Hippocampal formation (tissue), 2 donors: ENCODE measurements around the gene FRMD5.
A peak's percentile ranks its signal among the peaks of the same experiment; 100 is the strongest.
"Not testable (repeated sequence)": the region's sequence is repeated elsewhere in the genome, so short reads cannot be mapped to it uniquely, and the experiment has no call there.

Source experiments
- DNase-seq, 2 donors: peaks; one replicate each; lab custom pipeline; 2025; lab: John Stamatoyannopoulos, UW

The FRMD5 gene

GRCh38 chr15:43893956-43894355, 301.1 kb downstream of the FRMD5 start:
- DNase-seq = no peak

- no peak for DNase-seq
These were observed 306.0 kb downstream of the FRMD5 start for GRCh38 chr15:43889042-43889441.

GRCh38 chr15:43887901-43888300, 307.2 kb downstream of the FRMD5 start:
- no peak for DNase-seq

DNA sequence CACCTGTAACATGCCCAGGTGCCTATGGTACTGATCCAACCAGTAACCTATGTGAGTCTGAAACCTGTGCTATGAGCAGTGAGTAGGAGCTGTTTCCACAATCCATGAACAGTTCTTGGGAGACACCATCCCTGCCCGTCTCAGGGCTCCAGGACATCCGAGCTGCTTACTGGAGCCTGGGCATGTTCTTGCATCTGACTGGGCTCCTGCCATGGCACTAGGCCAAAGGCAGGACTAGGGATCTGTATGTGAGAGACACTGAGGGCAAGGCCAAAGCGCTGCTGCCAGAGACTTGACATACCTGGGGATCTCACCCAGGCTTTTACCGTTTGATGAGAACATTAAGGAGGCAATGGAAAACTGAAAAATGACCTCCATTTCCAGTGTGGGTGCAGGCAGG, 308.5 kb downstream of the FRMD5 start:
- no peak for DNase-seq

- no peak for DNase-seq
These were observed 311.5 kb downstream of the FRMD5 start for GRCh38 chr15:43883571-43883970.

DNA sequence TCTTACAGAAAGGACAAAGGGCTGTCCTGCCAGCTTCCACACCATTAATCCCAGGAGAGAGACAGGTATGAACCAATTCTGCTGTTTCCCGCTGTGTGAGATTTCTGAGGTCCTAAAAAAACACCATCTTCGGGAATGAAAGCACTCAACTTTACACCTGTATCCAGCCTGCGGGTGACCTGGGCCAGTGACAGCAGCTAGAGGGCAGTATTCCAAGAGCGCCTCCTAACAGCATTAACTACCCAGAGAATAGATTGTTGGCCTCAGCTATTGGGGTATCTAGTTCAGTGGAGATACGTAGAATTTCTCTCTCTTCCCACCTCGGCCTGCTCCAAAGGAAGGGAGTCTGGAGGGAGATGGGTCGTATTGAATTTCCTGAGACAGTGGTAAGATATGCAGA, 313.1 kb downstream of the FRMD5 start:
- DNase-seq = no peak

- DNase-seq = no peak
These were observed 313.8 kb downstream of the FRMD5 start for GRCh38 chr15:43881245-43881644.

GRCh38 chr15:43880406-43881194, 314.5 kb downstream of the FRMD5 start:
- DNase-seq = no peak

DNA sequence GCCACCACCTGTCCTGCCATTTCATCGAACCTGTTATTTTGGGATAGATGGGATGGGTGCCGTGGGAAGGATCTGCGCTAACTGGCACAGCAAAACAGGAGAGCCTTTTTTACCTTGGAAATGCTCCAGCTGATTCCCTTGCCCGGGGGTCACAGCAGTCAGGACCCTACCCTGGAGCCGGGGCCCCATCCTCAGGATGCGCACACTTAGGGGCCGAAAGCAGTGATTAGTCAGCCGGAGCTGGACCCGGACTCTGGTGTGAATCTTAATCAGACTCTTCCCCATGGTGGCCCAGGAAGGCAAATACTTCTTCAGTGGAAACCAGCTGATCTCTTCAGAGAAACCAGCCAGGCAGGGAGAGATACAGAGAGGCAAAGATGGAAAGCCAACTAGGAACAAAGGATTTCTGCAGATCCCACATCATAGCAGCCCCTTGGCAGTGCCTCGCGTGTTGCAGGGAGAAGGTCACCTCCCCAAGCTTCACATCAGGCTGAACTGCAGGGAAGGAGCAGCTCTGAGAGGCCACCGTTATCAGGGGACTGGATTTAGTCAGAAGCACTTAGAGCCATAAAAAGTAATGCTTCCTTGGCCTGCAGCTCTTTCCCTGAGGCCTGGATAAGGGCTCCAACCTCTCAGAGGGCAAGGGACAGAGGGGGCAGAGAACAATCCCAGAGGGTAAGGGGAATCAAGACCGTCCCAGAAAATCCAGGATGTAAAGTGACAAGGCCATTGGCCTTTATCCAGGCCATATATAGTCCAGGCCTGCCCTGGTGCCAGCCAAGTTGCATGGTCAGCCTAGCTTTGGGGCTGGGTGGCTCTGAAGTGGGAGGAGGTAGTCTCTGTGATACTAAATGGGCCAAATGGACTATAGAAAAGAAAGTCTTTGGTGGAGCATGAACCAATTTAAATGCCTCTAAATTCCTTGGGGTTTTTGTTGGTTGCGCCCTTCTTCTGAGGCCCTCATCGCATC, 315.4 kb downstream of the FRMD5 start:
- no peak for DNase-seq

DNA sequence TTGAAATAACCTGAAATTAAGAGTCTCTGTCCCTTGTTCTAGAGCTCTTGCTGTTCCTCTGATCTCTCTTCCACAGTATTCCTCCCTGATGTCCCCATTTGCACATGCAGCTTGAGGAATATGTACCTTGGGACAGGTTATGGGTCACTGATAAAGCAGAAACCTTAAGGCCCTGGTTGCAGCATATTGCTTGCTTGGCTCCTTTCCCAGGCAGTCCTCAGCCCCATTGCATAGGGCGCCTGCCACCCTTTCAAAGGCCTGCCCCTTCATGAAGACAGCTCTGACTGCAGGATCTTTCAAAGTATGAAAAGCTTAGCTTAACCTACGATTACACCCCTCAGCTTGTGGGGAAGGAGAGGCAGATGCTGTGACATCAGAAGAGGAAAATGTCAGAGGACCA, 316.6 kb downstream of the FRMD5 start:
- no peak for DNase-seq

DNA sequence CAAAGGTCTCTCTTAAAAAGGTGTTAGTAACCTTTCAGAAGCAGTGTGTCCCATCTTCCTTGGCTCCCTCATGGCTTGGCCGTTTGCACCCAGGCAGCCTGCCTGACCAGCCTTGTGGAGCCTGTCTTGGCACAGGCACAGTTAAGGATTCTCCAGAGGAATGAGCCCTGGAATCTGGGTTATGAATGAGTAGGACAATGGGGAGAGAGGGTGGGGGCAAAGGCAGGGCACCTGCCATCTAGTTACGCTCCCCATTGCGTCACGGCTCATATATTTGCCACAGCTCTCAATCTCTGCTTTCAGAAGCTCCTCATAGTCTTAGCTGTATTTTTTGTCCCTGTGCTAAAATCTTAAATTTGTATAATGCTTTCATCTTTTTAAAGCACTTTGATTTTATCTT, 317.7 kb downstream of the FRMD5 start:
- DNase-seq = no peak

GRCh38 chr15:43876872-43877271, 318.2 kb downstream of the FRMD5 start:
- no peak for DNase-seq

DNA sequence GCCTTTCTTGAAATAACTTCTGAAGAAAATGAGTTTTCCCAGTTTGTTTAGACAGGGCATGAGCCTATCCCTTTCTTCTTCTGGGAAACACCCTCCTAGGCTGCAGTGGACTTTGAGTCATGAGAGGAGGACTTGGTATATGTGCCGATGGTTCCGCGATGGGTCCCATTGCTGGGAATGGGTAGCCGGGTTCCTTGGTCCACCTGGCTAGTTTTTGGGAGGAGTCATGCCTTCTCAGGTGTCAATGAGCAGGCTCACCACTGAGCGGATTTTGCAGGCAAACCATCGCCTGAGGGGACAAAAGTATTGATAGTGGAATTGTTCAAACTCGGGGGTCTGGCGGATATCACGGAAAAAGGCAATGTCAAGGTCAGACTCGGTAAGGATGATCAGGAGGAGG, 321.4 kb downstream of the FRMD5 start:
- no peak for DNase-seq

- peak; percentile 54 to 86 for DNase-seq
These were observed 322.6 kb downstream of the FRMD5 start for GRCh38 chr15:43872416-43873020.

DNA sequence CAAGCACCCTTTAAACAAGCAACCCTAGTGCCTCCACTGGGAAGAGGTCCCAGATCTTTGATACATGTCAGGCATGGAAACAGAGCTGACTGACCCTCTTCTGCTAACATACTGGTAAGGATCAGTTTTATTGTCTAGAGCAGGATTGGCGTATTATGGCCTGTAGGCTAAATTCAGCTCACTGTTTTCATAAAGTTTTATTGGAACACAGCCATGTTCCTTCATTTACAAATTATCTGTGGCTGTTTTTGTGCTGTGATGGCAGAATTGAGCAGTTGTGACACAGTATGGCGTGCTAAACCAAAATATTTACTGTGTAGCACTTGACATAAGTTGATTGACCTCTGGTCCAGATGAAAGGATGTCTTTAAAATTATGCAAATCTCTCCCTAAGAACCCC, 323.2 kb downstream of the FRMD5 start:
- no peak for DNase-seq

DNA sequence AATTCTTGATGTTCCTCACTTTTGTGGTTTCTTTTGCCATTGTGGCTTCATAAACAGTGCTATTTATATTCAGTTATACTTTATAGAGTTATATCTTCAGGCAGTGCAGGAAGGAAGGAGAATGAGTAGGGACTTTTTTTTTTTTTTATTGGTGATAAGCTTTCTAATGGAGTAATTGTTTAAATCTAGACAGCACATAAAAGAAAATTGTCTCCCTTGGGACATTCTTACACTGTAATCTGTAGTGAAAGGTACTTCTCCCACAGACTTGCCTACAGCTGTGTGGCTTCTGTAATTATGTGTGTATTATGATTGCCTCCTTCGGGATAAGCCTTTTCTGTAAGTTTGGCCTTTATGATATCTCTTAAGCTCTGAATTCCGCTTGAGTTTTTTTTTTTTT, 326.7 kb downstream of the FRMD5 start:
- DNase-seq = no peak

DNA sequence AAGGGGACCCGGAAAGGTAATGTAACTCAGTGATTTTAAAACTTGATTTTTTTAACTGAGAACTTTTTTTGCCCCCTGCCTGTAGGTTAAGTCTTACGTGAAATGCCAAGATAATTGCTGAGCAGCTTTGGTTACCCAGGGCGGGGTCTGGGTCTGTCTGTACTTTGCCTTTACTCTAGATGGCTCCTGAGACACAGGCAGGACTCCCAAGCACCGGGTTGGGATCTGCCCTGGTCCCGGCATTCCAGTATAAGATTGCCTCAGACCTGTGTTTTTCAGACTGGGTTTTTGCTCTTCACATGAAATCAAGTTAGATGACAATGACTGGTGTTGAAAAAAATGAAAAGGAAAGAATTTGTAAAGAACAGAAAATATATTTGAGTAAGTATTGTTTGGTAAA, 328.0 kb downstream of the FRMD5 start:
- DNase-seq = no peak

- DNase-seq = not testable (repeated sequence)
These were observed 328.4 kb downstream of the FRMD5 start for GRCh38 chr15:43866636-43867035.

- DNase-seq = no peak
These were observed 335.5 kb downstream of the FRMD5 start for GRCh38 chr15:43859546-43859945.

GRCh38 chr15:43854801-43855200, 340.3 kb downstream of the FRMD5 start:
- DNase-seq = no peak

GRCh38 chr15:43852607-43853006, 342.5 kb downstream of the FRMD5 start:
- no peak for DNase-seq

DNA sequence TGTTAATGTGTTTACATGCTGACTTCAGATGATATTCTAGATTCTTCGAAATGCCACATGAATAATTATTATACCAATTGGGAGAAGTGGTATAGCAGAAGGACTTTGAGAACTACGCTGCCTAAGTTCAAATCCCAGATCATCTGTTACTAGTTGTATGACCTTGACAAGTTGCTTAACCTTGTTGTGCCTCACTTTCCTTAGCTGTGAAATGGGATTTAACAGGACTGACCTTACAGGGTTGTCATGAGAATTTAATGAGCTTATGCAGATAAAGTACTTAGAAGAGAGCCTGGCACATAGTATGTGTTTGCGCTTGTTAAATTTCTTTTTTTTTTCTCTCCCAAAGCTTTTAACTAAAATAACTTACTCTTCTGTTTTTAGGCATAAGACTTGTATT, 343.8 kb downstream of the FRMD5 start:
- DNase-seq = no peak

DNA sequence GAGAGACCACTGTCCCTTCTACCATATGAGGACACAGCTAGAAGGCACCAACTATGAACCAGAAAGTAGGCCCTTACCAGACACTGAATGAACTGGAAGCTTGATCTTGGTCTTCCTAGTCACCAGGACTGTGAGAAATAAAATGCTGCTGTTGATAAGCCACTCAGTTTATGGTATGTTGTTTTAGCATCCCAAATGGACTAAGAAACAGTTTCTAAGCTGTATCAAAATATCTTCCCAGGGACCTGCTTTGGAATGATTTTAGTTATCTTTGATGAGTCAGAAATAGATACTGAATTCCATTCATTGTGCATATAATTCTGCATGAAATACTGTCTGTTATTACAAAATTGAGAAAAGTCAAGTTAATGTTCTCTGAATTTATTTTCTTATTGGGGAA, 349.6 kb downstream of the FRMD5 start:
- DNase-seq = no peak
